Pulmonary artery endothelial cell (primary cell): ENCODE measurements around the gene MED23. TPM values are rescaled to one million over a fixed set of nuclear protein-coding genes. Genes with fewer than 3 reads are reported as not detected.

Source experiments
- DNase-seq: peaks from one replicate; pipeline ENCODE4 v3.0.0-alpha.2; 2011; ENCODE audit warnings: low read depth, low spot score
- total RNA-seq: library from RNA; depleted of rRNA; stranded (reverse); fragments of >200 nt; gene quantifications from 2 replicates; pipeline ENCODE4 v1.2.3, GENCODE V29; 2014

MED23 gene
- total RNA-seq = 30.3 and 37.4 TPM in 2 replicates

- DNase-seq = peak; percentile 77
Observed at GRCh38 chr6:131627724-131628682, at the start of gene MED23. Gene MED23 (minus strand): TSS chr6:131628242. CDS start chr6:131628049, 193 bp downstream.

- no peak for DNase-seq
Observed at GRCh38 chr6:131673184-131673583, 45.1 kb upstream of the MED23 start.

GRCh38 chr6:131669891-131670290 is 41.8 kb upstream of the MED23 start:
- peak; percentile 61 for DNase-seq

- DNase-seq = no peak
Observed at GRCh38 chr6:131663578-131664165, 35.6 kb upstream of the MED23 start.

- DNase-seq = peak; percentile 20
Observed at GRCh38 chr6:131660195-131660594, 32.2 kb upstream of the MED23 start.

- no peak for DNase-seq
Observed at GRCh38 chr6:131658287-131658686, 30.2 kb upstream of the MED23 start.

GRCh38 chr6:131657630-131658111 is 29.6 kb upstream of the MED23 start:
- no peak for DNase-seq

GRCh38 chr6:131657222-131657621 is 29.2 kb upstream of the MED23 start:
- DNase-seq = no peak

GRCh38 chr6:131656667-131657066 is 28.6 kb upstream of the MED23 start:
- no peak for DNase-seq

GRCh38 chr6:131655951-131656350 is 27.9 kb upstream of the MED23 start:
- DNase-seq = no peak

- DNase-seq = no peak
Observed at GRCh38 chr6:131655387-131655786, 27.3 kb upstream of the MED23 start.

GRCh38 chr6:131654326-131654725 is 26.3 kb upstream of the MED23 start:
- no peak for DNase-seq

GRCh38 chr6:131652472-131652871 is 24.4 kb upstream of the MED23 start:
- DNase-seq = no peak

GRCh38 chr6:131651782-131652181 is 23.7 kb upstream of the MED23 start:
- DNase-seq = no peak

GRCh38 chr6:131646249-131646670 is 18.2 kb upstream of the MED23 start:
- no peak for DNase-seq

GRCh38 chr6:131645846-131646245 is 17.8 kb upstream of the MED23 start:
- DNase-seq = no peak

GRCh38 chr6:131644921-131645320 is 16.9 kb upstream of the MED23 start:
- no peak for DNase-seq

- no peak for DNase-seq
Observed at GRCh38 chr6:131643855-131644460, 15.9 kb upstream of the MED23 start.

- no peak for DNase-seq
Observed at GRCh38 chr6:131642987-131643611, 15.1 kb upstream of the MED23 start.

- DNase-seq = no peak
Observed at GRCh38 chr6:131642565-131642964, 14.5 kb upstream of the MED23 start.

- no peak for DNase-seq
Observed at GRCh38 chr6:131641554-131641953, 13.5 kb upstream of the MED23 start.

GRCh38 chr6:131640576-131640975 is 12.5 kb upstream of the MED23 start:
- DNase-seq = no peak
